K562 (cell line): Measurements from ENCODE around the gene ATP1A2. TPM values are rescaled to one million over a fixed set of nuclear protein-coding genes. Genes with fewer than 3 reads are reported as not detected.
A peak's percentile ranks its signal among the peaks of the same experiment; 100 is the strongest.

Source experiments
- ATAC-seq: fragments of 200-7000 bp; cut with Tn5 transposase; 3 replicates; pipeline ENCODE4 v1.9.1; 2020; ENCODE audit warnings: moderate library complexity
- BruUV-seq: library from RNA; stranded (reverse); fragments of 400-500 nt; replicated peaks from 2 replicates; lab custom pipeline; 2021; lab: Mats Ljungman, UMichigan
- CTCF ChIA-PET: fragments of 300-600 bp; formaldehyde crosslinking; extraction: SDS; loops from one replicate; lab custom pipeline; 2021; ENCODE audit warnings: low intra/inter-chr PET ratio; lab: Yijun Ruan, JAX
- POLR2A ChIA-PET: fragments of 300-600, 350-650 bp; sonication (Branson Sonifier 250); formaldehyde crosslinking; extraction: SDS; loops from one replicate; lab custom pipeline; 2021; ENCODE audit warnings: antibody characterized with exemption, inconsistent platforms; lab: Yijun Ruan, JAX
- DNase-seq, 4 experiments: peaks; one replicate each; pipeline versions ENCODE4 v3.0.0 to v3.0.0-alpha.2; 2011 to 2018; ENCODE audit warnings: low spot score in 3 of 4, mixed read lengths in 3 of 4; ENCODE audit errors: extremely low read depth in 1 of 4
- FAIRE-seq: peaks from 2 replicates; lab custom pipeline; 2011; peaks lifted over from hg19 to GRCh38; lab: Jason Lieb, UNC
- H2AFZ ChIP-seq: 2 replicates; pipeline ENCODE4 v1.6.0; 2011; ENCODE audit warnings: low read depth, low read length, control low read depth, inconsistent platforms
- H3K27ac ChIP-seq: fragments of 200-600 bp; 3 replicates; pipeline ENCODE4 v1.8.0; 2011; ENCODE audit warnings: low read depth, mild to moderate bottlenecking, control low read depth, inconsistent platforms, low read length, moderate library complexity, mixed read lengths; ENCODE audit errors: extremely low read depth
- H3K27me3 ChIP-seq, 2 experiments: fragments of 300-600 bp in 1 of 2; 2 replicates in 1 of 2; 3 replicates in 1 of 2; pipeline versions ENCODE4 v1.6.0 to v1.8.0; 2011; ENCODE audit warnings: inconsistent platforms in 2 of 2, low read length in 2 of 2, mild to moderate bottlenecking in 1 of 2, mixed read lengths in 1 of 2, moderate library complexity in 1 of 2; ENCODE audit not compliant: control insufficient read depth in 2 of 2, insufficient read depth in 2 of 2
- H3K36me3 ChIP-seq: fragments of 300-600 bp; 3 replicates; pipeline ENCODE4 v1.8.0; 2011; ENCODE audit warnings: mild to moderate bottlenecking, low read length, inconsistent platforms; ENCODE audit not compliant: control insufficient read depth, insufficient read depth
- H3K4me1 ChIP-seq, 2 experiments: fragments of 200-600 bp in 1 of 2; replicated peaks in 1 of 2; 2 replicates in 1 of 2; 3 replicates in 1 of 2; pipeline versions ENCODE4 v1.5.1 to v1.8.0; 2011; ENCODE audit warnings: inconsistent platforms in 2 of 2, low read length in 2 of 2, mild to moderate bottlenecking in 1 of 2, mixed read lengths in 1 of 2, moderate library complexity in 1 of 2; ENCODE audit not compliant: control insufficient read depth in 2 of 2, insufficient read depth in 2 of 2
- H3K4me2 ChIP-seq: 2 replicates; pipeline ENCODE4 v1.6.1; 2011; ENCODE audit warnings: low read length, control low read depth, inconsistent platforms, mixed read lengths; ENCODE audit not compliant: insufficient read depth
- H3K4me3 ChIP-seq: fragments of 200-600 bp; sonication (generic), shearing (Covaris generic); 2 replicates; pipeline ENCODE4 v1.5.1; 2016; ENCODE audit warnings: control low read depth, inconsistent platforms
- H3K79me2 ChIP-seq: fragments of 200-600 bp; 3 replicates; pipeline ENCODE4 v1.8.0; 2011; ENCODE audit warnings: low read length, inconsistent platforms; ENCODE audit not compliant: control insufficient read depth, insufficient read depth
- H3K9ac ChIP-seq, 2 experiments: 2 replicates each; pipeline versions ENCODE4 v1.6.0 to v1.6.1; 2011; ENCODE audit warnings: low read depth in 2 of 2, low read length in 2 of 2, control low read depth in 1 of 2, inconsistent platforms in 1 of 2, mild to moderate bottlenecking in 1 of 2, mixed read lengths in 1 of 2; ENCODE audit not compliant: insufficient read depth in 1 of 2
- H3K9me1 ChIP-seq: one replicate; pipeline ENCODE4 v1.6.0; 2011; ENCODE audit warnings: inconsistent platforms, mild to moderate bottlenecking, low read length, moderate library complexity; ENCODE audit not compliant: control insufficient read depth, insufficient read depth
- H3K9me3 ChIP-seq: replicated peaks from 2 replicates; pipeline ENCODE4 v1.5.1; 2011; ENCODE audit warnings: low read depth, low read length, inconsistent platforms; ENCODE audit not compliant: control insufficient read depth, insufficient read depth
- H4K20me1 ChIP-seq: replicated peaks from 2 replicates; pipeline ENCODE4 v1.6.1; 2011; ENCODE audit warnings: low read length, inconsistent platforms, mixed read lengths; ENCODE audit not compliant: control insufficient read depth, insufficient read depth
- GTF2E2 ChIP-seq: fragments of 200-800 bp; sonication (Bioruptor generic); IDR thresholded peaks from 2 replicates; pipeline ENCODE4 v1.6.1; 2016; ENCODE audit warnings: missing genetic modification characterization, missing compliant biosample characterization
- HINFP ChIP-seq: fragments of 450-650 bp; conservative IDR thresholded peaks from 2 replicates; pipeline ENCODE4 v1.6.1; 2016; ENCODE audit warnings: missing genetic modification characterization, low read depth, mild to moderate bottlenecking, control low read depth, missing compliant biosample characterization
- KDM1A ChIP-seq, 2 experiments: fragments of 450-650 bp; IDR thresholded peaks; 2 replicates each; pipeline ENCODE4 v1.6.1; 2016; ENCODE audit warnings: mild to moderate bottlenecking in 2 of 2
- PRDM10 ChIP-seq: fragments of 450-650 bp; IDR thresholded peaks from 2 replicates; pipeline ENCODE4 v1.6.1; 2018; ENCODE audit not compliant: partially characterized antibody
- RFX1 ChIP-seq: fragments of 450-650 bp; IDR thresholded peaks from 2 replicates; pipeline ENCODE4 v1.6.1; 2016; ENCODE audit warnings: mild to moderate bottlenecking, moderate library complexity
- ZNF740 ChIP-seq, 3 experiments: fragments of 200-800 bp in 1 of 3; sonication (Bioruptor generic) in 1 of 3; sonication (generic) in 1 of 3; formaldehyde crosslinking in 1 of 3; IDR thresholded peaks; 2 replicates each; pipeline versions ENCODE4 v1.6.1 to v1.8.0; 2016 to 2022; ENCODE audit warnings: mild to moderate bottlenecking in 2 of 3, missing compliant biosample characterization in 2 of 3, missing genetic modification characterization in 2 of 3, missing genetic modification reagents in 1 of 3
- WGBS: fragments of 100-300 bp; shearing (Covaris generic); methylation state at CpG from one replicate; pipeline ENCODE4 v1.1.6; 2016; ENCODE audit warnings: low coverage, mixed read lengths; ENCODE audit not compliant: insufficient coverage; ENCODE audit errors: missing lambda C conversion rate; 5-methylcytosine and 5-hydroxymethylcytosine counted together
- in situ Hi-C: fragments of 300-500 bp; cut with MboI; formaldehyde crosslinking; loops from 4 replicates; pipeline ENCODE4 v1.15.0; 2018; ENCODE audit warnings: inconsistent platforms, mixed read lengths
- intact Hi-C: fragments of 100-400 bp; cut with micrococcal nuclease; formaldehyde crosslinking; loops from 2 replicates; pipeline ENCODE4 v1.14.2; 2022
- polyA plus RNA-seq, 8 experiments: library from polyadenylated mRNA; depleted of rRNA in 4 of 8; stranded (reverse) in 5 of 8; unstranded in 3 of 8; fragments of >200 nt; fragmentation: Nextera tagmentation in 2 of 8; fragmentation: Illumina TruSeq in 1 of 8; extraction: Ambion mirVana in 2 of 8; extraction: Trizol in 1 of 8; gene quantifications; 2 replicates each; pipeline versions ENCODE4 v1.2.1 to v1.2.3, GENCODE V29; 2011 to 2014; ENCODE audit warnings: inconsistent platforms in 1 of 8, missing spikeins in 1 of 8
- total RNA-seq, 7 experiments: library from RNA; depleted of rRNA in 6 of 7; stranded (reverse); fragments of >200 nt in 6 of 7; fragmentation: Illumina TruSeq in 2 of 7; extraction: Trizol in 2 of 7; gene quantifications; 2 replicates each; pipeline versions ENCODE4 v1.2.1 to v1.2.3, GENCODE V29; 2011 to 2021; ENCODE audit warnings: low replicate concordance in 1 of 7

ATP1A2 gene
- total and polyA plus RNA-seq, 9 of the 15 experiments (the other 6 are each of a cell fraction or from before 2014, with no cell fraction given), result 0.04 to 0.11 (median 0.09) TPM; not detected in 6

DNA sequence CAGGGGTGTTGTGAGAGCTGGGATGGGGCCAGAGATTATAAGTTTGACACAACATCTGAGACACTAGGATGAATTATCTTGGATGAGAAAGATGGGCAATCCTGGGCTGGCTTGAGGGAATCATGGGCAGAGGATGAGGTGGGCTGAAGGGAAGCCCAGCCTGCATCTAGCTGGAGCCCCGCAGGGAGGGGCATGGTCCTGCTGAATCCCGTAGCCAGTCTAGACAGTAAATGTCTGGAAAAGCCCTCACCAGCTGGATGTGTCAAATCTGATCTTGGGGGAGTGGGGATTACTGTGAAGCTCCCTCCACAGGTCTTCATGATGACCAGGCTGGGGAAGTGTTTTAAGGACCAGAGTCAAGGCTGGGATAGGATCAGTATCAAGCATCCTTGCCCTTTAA lies 71.2 kb downstream of the ATP1A2 start (continued):
- no peak for TF ChIP-seq HINFP (tag)
- no peak for TF ChIP-seq KDM1A (IDR thresholded peaks at IDR 0.05)
- no peak for TF ChIP-seq RFX1

DNA sequence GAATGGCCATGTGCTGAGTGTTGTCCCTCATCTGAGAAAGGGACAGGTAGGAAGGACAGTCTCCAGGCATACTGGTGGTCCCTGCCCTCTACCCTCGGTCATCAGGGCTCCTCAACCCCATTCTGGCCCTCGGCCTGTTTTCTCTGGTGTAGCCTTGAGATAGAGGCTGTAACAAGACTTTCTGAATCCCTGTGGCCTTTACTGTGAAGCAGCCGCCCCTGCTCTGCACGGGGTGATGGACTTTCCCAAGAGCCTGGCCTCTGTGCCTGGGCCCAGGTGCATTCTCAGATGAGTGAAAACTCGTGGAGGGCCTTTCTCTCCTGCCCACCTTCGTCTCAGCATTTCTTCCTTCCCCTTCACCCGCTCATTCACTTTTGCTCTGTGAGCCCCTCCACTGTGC lies 71.8 kb downstream of the ATP1A2 start:
- H3K4me1 ChIP-seq, result no peaks in the 10 kb centered on the region
- no peak overlapping the region for H3K9ac ChIP-seq
- 8% methylated on average over 5 of the region's 7 CpGs for whole genome bisulfite sequencing
- H3K4me3 ChIP-seq, result no peak overlapping the region
- no peak overlapping the region for H3K27ac ChIP-seq
- ATAC-seq, result peak; percentile 23; the same call in 2 of the 3 replicates
- ChIA-PET POLR2A (interaction anchor here (0.5 kb wide), 1 partner anchor 10 kb away, joined by 4 read pairs; no protein-coding TSS in a partner anchor), CTCF (no interaction called here)
- TF ChIP-seq GTF2E2 (tag), result no peak
- TF ChIP-seq PRDM10, result peak; percentile 81
- no peak for TF ChIP-seq ZNF740 (CRISPR knock-in tag; IDR thresholded peaks at IDR 0.05)
- no peak for TF ChIP-seq ZNF740 (tag; IDR thresholded peaks at IDR 0.05)
- no peak for FAIRE-seq
- no peak overlapping the region for H3K4me2 ChIP-seq
- no peaks in the 10 kb centered on the region for H4K20me1 ChIP-seq
- H3K27me3 ChIP-seq, result peaks cover 27 to 54% of the 10 kb centered on the region in 2 experiments; a peak in 4 of 5 replicates
- BruUV-seq, result no TSS peak
- intact Hi-C loops, result no loop called here
- H3K9me3 ChIP-seq, result no peaks in the 10 kb centered on the region
- no peaks in the 10 kb centered on the region for H3K79me2 ChIP-seq
- no peaks in the 10 kb centered on the region for H3K36me3 ChIP-seq
- no peak for DNase-seq
- in situ Hi-C loops, result no loop called here
- H2AFZ ChIP-seq, result no peak overlapping the region
- H3K9me1 ChIP-seq, result no peaks in the 10 kb centered on the region
